ENCODE measurements around the gene SLC8A2. TPM values are rescaled to one million over a fixed set of nuclear protein-coding genes. Genes with fewer than 3 reads are reported as not detected.

Gene SLC8A2
- total RNA-seq, 2 experiments from 2014 or later, result 0.13 to 0.36 TPM

- Histone ChIP-seq H3K9me2 (ENCODE audit: insufficient read depth, low read length) (no peaks in the 10 kb centered on the region), H3K27ac (ENCODE audit: low read depth, low read length, poor library complexity, severe bottlenecking) (no peak overlapping the region), H3K79me2 (ENCODE audit: insufficient read depth, low read depth, low read length) (no peaks in the 10 kb centered on the region), H3K4me2 (ENCODE audit: low read length) (no peak overlapping the region), H3K9me3 (ENCODE audit: low read length) (peaks cover 2% of the 10 kb centered on the region), H3K4me3 (ENCODE audit: low read depth, low read length, poor library complexity, severe bottlenecking) (no peak overlapping the region), H2AFZ (ENCODE audit: low read length) (no peak overlapping the region), H3K4me1 (ENCODE audit: insufficient read depth, low read length, poor library complexity, severe bottlenecking) (peaks cover 4% of the 10 kb centered on the region), H4K20me1 (ENCODE audit: insufficient read depth, low read length) (no peaks in the 10 kb centered on the region), H3K36me3 (ENCODE audit: insufficient read depth, low read length) (no peaks in the 10 kb centered on the region)
- intact Hi-C loops (cut with micrococcal nuclease; ENCODE audit: unreplicated experiment), result no loop called here
- ChIA-PET POLR2A (interaction anchor here (0.7 kb wide), 1 partner anchor 127 kb away, joined by 3 read pairs; no protein-coding TSS in a partner anchor), CTCF (ENCODE audit: unreplicated experiment) (no interaction called here)
- no peak for TF ChIP-seq CTCF (conservative IDR thresholded peaks at IDR 0.05; ENCODE audit: low read length)
- no peak for TF ChIP-seq EZH2phosphoT487 (IDR thresholded peaks at IDR 0.05; ENCODE audit: borderline replicate concordance, low read depth, low read length)
- no TSS peak for BruUV-seq (replicated peaks)
- DNase-seq (ENCODE audit: low spot score), result no peak
Measured at GRCh38 chr19:47450478-47450877, 21.2 kb downstream of the SLC8A2 start.

- ChIA-PET POLR2A (no interaction called here), CTCF (ENCODE audit: unreplicated experiment) (no interaction called here)
- Histone ChIP-seq H4K20me1 (ENCODE audit: insufficient read depth, low read length) (no peaks in the 10 kb centered on the region), H3K9me3 (ENCODE audit: low read length) (no peaks in the 10 kb centered on the region), H3K4me2 (ENCODE audit: low read length) (no peak overlapping the region), H3K9me2 (ENCODE audit: insufficient read depth, low read length) (no peaks in the 10 kb centered on the region), H3K79me2 (ENCODE audit: insufficient read depth, low read depth, low read length) (no peaks in the 10 kb centered on the region), H2AFZ (ENCODE audit: low read length) (no peak overlapping the region), H3K4me1 (ENCODE audit: insufficient read depth, low read length, poor library complexity, severe bottlenecking) (peaks cover 8% of the 10 kb centered on the region), H3K4me3 (ENCODE audit: low read depth, low read length, poor library complexity, severe bottlenecking) (no peak overlapping the region), H3K27ac (ENCODE audit: low read depth, low read length, poor library complexity, severe bottlenecking) (no peak overlapping the region), H3K36me3 (ENCODE audit: insufficient read depth, low read length) (no peaks in the 10 kb centered on the region)
- TF ChIP-seq CTCF (conservative IDR thresholded peaks at IDR 0.05; ENCODE audit: low read length), result no peak
- no peak for TF ChIP-seq EZH2phosphoT487 (IDR thresholded peaks at IDR 0.05; ENCODE audit: borderline replicate concordance, low read depth, low read length)
- BruUV-seq (replicated peaks), result no TSS peak
- no peak for DNase-seq (ENCODE audit: low spot score)
- intact Hi-C loops (cut with micrococcal nuclease; ENCODE audit: unreplicated experiment), result no loop called here
Measured at GRCh38 chr19:47448360-47448727, 23.3 kb downstream of the SLC8A2 start.

GRCh38 chr19:47447470-47448359 is 24.0 kb downstream of the SLC8A2 start:
- DNase-seq (ENCODE audit: low spot score), result peak; percentile 67
- CTCF ChIA-PET (ENCODE audit: unreplicated experiment), result no interaction called here
- Histone ChIP-seq H3K27ac (ENCODE audit: low read depth, low read length, poor library complexity, severe bottlenecking) (no peak overlapping the region), H3K4me1 (ENCODE audit: insufficient read depth, low read length, poor library complexity, severe bottlenecking) (peaks cover 8% of the 10 kb centered on the region), H3K79me2 (ENCODE audit: insufficient read depth, low read depth, low read length) (no peaks in the 10 kb centered on the region), H2AFZ (ENCODE audit: low read length) (no peak overlapping the region), H3K36me3 (ENCODE audit: insufficient read depth, low read length) (no peaks in the 10 kb centered on the region), H3K9me3 (ENCODE audit: low read length) (no peaks in the 10 kb centered on the region), H3K9me2 (ENCODE audit: insufficient read depth, low read length) (no peaks in the 10 kb centered on the region), H3K4me3 (ENCODE audit: low read depth, low read length, poor library complexity, severe bottlenecking) (no peak overlapping the region), H3K4me2 (ENCODE audit: low read length) (peak overlapping the region; percentile 10; the same call in 1 of the 2 replicates), H4K20me1 (ENCODE audit: insufficient read depth, low read length) (no peaks in the 10 kb centered on the region)
- intact Hi-C loops (cut with micrococcal nuclease; ENCODE audit: unreplicated experiment), result no loop called here
- TF ChIP-seq CTCF (conservative IDR thresholded peaks at IDR 0.05; ENCODE audit: low read length) (no peak), EZH2phosphoT487 (IDR thresholded peaks at IDR 0.05; ENCODE audit: borderline replicate concordance, low read depth, low read length) (no peak)
- BruUV-seq (replicated peaks), result no TSS peak
- POLR2A ChIA-PET, result no interaction called here

Measured in OCI-LY7 (cell line).